ENCODE measurements around the gene SAMM50. TPM values are rescaled to one million over a fixed set of nuclear protein-coding genes. Genes with fewer than 3 reads are reported as not detected.
A peak's percentile ranks its signal among the peaks of the same experiment; 100 is the strongest.

Gene SAMM50
- total RNA-seq, 2 donors from 2014 or later, result 24.8 to 26.0 TPM

DNA sequence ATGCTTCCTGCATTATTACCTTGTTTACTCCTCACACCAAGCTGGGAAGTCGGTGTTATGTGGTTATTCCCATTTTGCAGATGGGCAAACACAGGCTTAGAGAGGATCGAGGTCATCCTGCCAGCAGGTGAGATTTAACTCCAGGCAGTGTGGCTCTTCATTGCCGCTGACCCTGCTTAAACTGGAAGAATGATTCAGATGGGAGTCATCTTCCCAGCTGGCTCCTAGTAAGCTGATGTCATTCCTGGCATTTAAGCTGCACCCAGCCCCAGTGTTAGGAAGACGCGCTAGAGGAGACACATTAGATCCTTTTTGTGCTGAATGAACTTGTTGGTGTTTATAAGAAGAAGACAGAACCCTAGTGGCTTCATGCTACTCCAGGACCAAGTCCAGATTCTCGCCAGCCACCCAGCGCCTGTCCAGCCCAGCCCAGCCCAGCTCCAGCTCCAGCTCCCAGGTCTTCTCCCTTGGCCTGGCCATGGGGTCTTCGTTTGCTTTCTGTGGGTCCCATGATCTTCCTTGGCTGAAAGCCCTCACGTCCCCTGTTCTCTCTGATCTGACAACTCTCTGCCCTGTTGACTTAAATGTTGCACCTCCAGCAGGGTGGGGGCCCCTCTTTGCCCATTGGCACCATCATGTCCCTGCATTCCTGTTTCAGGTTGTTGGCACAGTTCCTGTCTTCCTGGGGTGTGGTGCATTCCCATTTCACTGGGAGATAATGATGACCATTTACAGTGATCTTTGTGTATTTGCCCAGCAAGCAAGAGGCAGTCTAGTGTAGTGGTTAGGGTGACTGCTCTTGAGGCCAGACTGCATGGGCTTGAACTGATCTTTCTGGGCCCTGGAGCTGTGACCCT, 82.5 kb downstream of the SAMM50 start:
- Mint-ChIP-seq H3K4me3 (no peak overlapping the region), H3K4me1 (peaks cover 3% of the 10 kb centered on the region), H3K27ac (no peak overlapping the region), H3K36me3 (ENCODE audit: low read depth) (peaks cover under 1% of the 10 kb centered on the region), H3K27me3 (no peaks in the 10 kb centered on the region)
- DNase-seq, result no peak
- H3K9me3 ChIP-seq (ENCODE audit: control insufficient read depth, low read length, poor library complexity, severe bottlenecking), result no peaks in the 10 kb centered on the region
- ATAC-seq, result no peak

DNA sequence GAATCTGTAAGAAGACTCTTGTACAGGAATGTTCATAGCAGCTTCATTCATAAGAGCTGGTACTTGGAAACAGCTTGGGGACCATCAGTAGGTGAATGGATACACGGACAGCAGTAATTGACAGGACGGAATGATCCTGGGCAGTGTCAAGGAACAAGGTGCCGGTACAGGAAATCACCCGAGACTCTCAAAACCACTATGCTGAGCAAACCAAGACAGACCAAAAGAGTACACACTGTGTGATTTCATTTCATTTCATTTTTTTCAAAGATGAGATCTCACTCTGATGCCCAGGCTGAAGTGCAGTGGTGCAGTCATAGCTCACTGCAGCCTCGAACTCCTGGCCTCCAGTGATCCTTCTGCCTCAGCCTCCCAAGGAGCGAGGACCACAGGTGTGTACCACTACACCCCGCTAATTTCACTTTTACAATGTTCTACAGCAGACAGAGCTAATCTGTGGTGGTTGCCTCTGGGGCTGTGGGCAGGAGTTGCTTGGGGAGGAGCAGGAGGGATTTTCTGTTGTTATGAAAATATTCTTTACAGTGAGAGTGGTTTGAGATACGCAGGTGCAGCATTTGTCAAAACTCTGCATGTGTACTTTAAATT, 84.4 kb downstream of the SAMM50 start:
- Mint-ChIP-seq H3K4me3 (no peak overlapping the region), H3K27me3 (no peaks in the 10 kb centered on the region), H3K27ac (no peak overlapping the region), H3K36me3 (ENCODE audit: low read depth) (peaks cover 2% of the 10 kb centered on the region), H3K4me1 (peaks cover 3% of the 10 kb centered on the region)
- ATAC-seq, result no peak
- H3K9me3 ChIP-seq (ENCODE audit: control insufficient read depth, low read length, poor library complexity, severe bottlenecking), result no peaks in the 10 kb centered on the region
- no peak for DNase-seq

GRCh38 chr22:44042249-44043218, 87.3 kb downstream of the SAMM50 start:
- H3K27ac Mint-ChIP-seq, result peak overlapping the region; percentile 24
- H3K4me3 Mint-ChIP-seq, result no peak overlapping the region

DNA sequence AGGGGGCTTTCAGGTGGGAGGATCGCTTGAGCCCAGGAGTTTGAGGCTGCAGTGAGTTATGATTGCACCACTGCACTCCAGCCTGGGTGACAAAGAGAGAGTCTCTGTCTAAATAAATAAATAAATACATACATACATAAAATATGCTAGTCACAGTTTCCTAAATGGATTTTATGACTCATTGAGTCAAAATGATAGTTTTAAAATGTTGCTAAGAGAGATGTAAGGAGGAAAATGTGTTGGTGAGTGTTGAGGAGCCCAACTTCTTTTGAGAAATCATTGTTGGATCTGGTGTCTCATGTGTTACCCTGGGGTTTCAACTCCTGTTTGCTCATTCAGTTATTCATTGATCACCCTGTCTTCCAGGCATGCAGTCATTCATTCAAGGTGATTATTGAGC, 89.9 kb downstream of the SAMM50 start:
- H3K27ac Mint-ChIP-seq, result peak overlapping the region; percentile 66

More at GRCh38 chr22:44042249-44043218, 87.3 kb downstream of the SAMM50 start:
- peak; percentile 45 for ATAC-seq
- H3K4me1 Mint-ChIP-seq, result peaks cover 12% of the 10 kb centered on the region
- H3K36me3 Mint-ChIP-seq (ENCODE audit: low read depth), result peaks cover 2% of the 10 kb centered on the region
- no peaks in the 10 kb centered on the region for H3K9me3 ChIP-seq (ENCODE audit: control insufficient read depth, low read length, poor library complexity, severe bottlenecking)
- DNase-seq, result no peak
- no peaks in the 10 kb centered on the region for H3K27me3 Mint-ChIP-seq

More for the DNA sequence above, 89.9 kb downstream of the SAMM50 start:
- DNase-seq, result no peak
- no peak for ATAC-seq
- Mint-ChIP-seq H3K4me1 (peaks cover 12% of the 10 kb centered on the region), H3K27me3 (no peaks in the 10 kb centered on the region), H3K4me3 (no peak overlapping the region), H3K36me3 (ENCODE audit: low read depth) (peaks cover 2% of the 10 kb centered on the region)
- H3K9me3 ChIP-seq (ENCODE audit: control insufficient read depth, low read length, poor library complexity, severe bottlenecking), result no peaks in the 10 kb centered on the region

Other genes starting within 250 kb of the SAMM50 start
- under 1 TPM in 1 of 2 donors, not detected in 1; 0.16 TPM for gene EFCAB6, start 143.1 kb upstream of the SAMM50 start, total RNA-seq
- gene SULT4A1, start 92.9 kb upstream of the SAMM50 start, total RNA-seq, result not detected
- gene PNPLA5, start 63.4 kb upstream of the SAMM50 start, total RNA-seq, result not detected
- not detected for gene PNPLA3, start 31.6 kb upstream of the SAMM50 start, total RNA-seq
- gene PARVB, start 68.9 kb downstream of the SAMM50 start, total RNA-seq, result 10 to 100 TPM; 14.6 to 36.4 TPM
- 10 to 100 TPM; 89.1 to 94.7 TPM for gene PARVG, start 225.5 kb downstream of the SAMM50 start, total RNA-seq